ENCODE results near the gene STYX.
"Not testable (repeated sequence)": the region's sequence is repeated elsewhere in the genome, so short reads cannot be mapped to it uniquely, and the experiment has no call there.

STYX gene

GRCh38 chr14:52727509-52727908 is 2.5 kb upstream of the STYX start:
- not testable (repeated sequence) for DNase-seq (ENCODE audit: low read depth)

DNA sequence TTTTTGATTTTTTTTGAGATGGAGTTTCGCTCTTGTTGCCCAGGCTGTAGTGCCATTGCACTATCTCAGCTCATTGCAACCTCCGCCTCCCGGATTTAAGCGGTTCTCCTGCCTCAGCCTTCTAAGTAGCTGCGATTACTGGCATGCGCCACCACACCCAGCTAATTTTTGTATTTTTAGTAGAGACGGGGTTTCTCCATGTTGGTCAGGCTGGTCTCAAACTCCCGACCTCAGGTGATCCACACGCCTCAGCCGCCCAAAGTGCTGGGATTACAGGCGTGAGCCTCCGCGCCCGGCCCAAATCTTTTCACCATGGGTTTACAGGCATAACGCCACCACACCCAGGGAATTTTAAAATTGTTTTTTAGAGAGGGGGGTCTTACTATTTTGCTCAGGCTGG is 931 bp upstream of the STYX start:
- DNase-seq (ENCODE audit: low read depth), result not testable (repeated sequence)

GRCh38 chr14:52729585-52729924 is 411 bp upstream of the STYX start:
- DNase-seq (ENCODE audit: low read depth), result no peak

- no peak for DNase-seq (ENCODE audit: low read depth)
These were observed 744 bp downstream of the STYX start for GRCh38 chr14:52730709-52731111.

- no peak for DNase-seq (ENCODE audit: low read depth)
These were observed 3.9 kb downstream of the STYX start for GRCh38 chr14:52733824-52734223.

GRCh38 chr14:52735921-52736489 is 6.0 kb downstream of the STYX start:
- no peak for DNase-seq (ENCODE audit: low read depth)

DNA sequence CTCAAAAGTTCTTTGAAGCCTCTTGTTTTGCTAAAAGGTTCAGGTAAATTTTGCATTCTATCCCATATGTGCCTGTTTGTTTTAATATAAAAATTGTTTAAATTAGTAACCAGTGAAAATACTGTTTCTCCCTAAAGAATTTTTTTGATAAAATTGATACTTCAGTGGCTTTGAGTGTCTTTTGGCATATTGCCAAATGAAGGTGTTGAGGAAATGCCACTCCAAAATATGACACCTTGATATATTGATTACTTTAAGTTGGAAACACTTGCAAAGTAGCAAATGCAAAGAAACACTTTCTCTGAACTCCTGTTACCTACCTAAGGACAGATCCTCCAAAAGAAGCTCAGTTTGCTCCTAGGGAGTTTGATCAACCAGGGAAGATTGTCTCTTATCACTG is 8.4 kb downstream of the STYX start:
- no peak for DNase-seq (ENCODE audit: low read depth)

DNA sequence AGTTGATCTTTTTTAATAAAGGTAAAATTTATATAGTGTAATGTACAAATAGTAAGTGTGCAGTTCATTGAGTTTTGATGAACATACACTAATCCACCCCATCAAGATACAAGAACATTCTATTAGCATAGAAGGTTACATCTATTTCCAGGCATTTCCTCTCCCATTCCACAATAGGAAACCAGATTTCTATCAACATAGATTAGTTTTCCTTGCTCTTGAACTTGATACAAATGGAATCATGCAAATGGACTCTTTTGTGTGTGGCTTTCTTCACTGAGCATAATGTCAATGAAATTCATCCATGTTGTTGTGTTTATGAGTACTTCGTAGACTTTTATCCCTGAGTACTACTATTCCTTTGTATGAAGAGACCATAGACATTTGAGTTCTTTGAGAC is 10.8 kb downstream of the STYX start:
- DNase-seq (ENCODE audit: low read depth), result no peak

DNA sequence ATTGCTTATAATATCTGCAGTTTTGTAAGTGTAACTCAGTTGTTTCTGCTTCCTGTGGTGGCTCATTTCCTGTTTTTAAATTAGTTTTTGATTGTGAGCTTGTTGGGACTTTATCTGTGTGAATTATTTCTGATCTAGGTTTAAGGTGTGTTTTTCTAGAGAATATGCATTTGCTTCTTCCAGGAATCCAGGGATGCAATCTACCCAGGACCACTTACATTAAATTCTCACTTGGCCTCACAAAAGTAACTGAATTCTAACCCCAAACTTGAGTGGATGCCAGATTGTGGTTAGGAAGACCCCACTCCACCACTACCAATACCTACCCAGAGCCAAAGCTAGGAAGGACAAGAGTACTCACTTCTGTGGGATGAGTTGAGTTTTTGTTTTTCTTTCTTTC is 11.9 kb downstream of the STYX start:
- DNase-seq (ENCODE audit: low read depth), result no peak

GRCh38 chr14:52748647-52749292 is 18.8 kb downstream of the STYX start:
- no peak for DNase-seq (ENCODE audit: low read depth)

DNA sequence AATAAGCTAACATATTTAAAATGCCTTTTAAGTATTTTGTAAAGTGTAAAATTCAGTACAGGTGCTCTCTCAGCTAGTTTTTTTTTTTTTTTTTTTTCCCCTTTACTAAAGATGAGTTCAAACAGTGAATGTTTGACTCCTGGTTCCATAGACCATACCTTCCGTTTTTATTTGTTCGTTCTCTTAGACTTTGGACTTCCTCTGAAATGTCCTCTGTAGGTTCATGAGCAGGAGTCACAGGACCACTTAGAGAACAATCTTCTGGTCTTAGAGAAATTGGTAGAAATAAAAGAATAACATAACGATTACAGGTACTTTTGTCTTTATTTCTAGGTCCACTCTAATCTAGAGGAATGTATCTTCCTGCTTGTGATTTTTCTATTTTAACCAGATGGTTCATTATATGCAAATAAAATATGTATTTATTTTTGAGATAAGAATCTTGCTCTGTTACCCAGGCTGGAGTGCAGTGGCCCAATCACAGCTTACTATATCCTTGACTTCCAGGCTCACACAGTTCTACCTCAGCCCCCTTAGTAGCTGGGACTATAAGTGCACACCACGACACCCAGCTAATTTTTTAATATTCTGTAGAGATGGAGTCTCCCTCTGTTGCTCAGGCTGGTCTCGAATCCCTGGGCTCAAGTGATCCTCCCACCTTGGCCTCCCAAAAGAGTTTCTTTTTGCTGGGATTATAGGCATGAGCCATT is 25.8 kb downstream of the STYX start:
- DNase-seq (ENCODE audit: low read depth), result no peak

DNA sequence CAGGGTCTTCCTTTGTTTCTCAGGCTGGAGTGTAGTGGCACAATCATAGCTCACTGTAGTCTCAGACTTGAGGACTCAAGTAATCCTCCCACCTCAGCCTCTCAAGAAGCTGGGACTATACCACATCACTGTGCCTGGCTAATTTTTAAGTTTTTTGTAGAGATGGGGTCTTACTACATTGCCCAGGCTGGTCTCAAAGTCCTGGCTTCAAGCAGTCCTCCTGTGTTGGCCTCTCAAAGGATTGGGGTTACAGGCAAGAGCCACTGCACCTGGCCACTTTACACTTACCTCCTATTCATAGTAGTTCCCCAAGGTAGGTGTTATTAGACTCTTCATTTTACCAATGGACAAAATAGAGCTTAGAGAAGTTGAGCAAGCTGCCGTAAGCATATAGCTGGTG is 29.2 kb downstream of the STYX start:
- no peak for DNase-seq (ENCODE audit: low read depth)

DNA sequence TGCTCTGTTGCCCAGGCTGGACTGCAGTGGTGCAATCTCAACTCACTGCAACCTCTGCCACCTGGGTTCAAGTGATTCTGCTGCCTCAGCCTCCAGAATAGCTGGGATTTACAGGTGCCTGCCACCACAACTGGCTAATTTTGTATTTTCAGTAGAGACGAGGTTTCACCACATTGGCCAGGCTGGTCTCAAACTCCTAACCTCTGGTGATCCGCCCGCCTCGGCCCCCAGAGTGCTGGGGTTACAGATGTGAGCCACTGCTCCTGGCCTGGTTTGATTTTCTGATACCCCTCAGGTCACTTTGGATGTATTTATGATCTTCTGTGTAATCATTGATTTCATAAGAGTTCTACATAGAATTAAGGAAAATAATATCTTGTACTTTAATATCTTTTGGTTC is 33.0 kb downstream of the STYX start:
- DNase-seq (ENCODE audit: low read depth), result not testable (repeated sequence)

GRCh38 chr14:52767058-52767833 is 37.3 kb downstream of the STYX start:
- no peak for DNase-seq (ENCODE audit: low read depth)

DNA sequence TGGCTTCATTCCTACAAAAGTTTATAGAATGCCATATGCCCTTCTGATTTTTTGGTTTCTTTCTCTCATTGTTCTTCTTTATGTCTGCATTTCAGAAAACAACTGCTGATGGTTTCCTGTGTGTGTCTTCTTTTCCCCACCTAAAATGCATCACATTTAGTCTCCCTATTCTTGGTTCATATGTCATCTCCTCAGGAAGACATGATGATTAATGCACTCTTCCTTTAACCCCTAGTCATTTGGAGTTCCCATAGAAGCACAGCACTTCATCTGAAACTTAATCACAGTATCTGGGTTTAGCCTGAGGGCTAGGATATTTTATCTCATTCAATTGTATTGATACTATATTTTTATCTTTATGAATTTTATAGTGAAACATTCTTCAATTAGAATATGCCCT is 39.9 kb downstream of the STYX start:
- no peak for DNase-seq (ENCODE audit: low read depth)

GRCh38 chr14:52776816-52777215 is 46.9 kb downstream of the STYX start:
- no peak for DNase-seq (ENCODE audit: low read depth)

- no peak for DNase-seq (ENCODE audit: low read depth)
These were observed 48.7 kb downstream of the STYX start for GRCh38 chr14:52778702-52779101.

DNA sequence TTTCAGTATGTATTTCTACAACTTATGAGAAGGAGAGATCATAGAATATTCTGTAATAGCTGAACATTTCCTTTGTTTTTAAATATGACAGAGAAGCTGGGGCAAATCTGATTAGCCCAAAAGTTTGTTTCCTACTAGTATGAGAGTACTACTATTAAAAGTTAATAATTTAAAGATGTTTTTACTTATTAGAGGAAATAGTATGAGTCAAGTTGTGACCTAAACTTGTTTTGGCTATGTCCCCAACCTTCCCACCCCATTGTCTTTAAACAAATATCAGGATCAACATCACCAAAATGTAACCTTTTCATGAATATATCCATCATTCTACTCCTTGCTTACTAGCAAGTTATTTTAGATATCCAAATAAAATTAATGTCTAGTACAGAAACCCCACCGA is 50.9 kb downstream of the STYX start:
- no peak for DNase-seq (ENCODE audit: low read depth)

DNA sequence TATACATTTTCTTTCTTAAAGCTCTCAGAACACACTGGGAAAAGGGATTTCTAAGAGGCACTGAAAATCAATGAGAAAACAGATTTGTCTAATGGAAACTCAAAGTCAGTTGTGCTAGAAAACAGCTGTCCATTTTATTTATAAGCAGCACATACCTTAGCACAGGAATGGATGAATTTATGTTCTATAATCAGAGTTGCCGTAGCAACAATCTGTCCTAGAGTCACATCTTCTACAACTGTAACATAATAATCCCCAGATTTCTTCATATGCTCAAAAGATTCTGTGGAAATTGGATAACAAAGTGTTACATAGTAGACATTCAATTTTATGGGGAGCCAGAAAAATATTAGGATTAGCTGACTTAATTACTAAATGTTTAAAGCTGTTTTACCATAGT is 51.7 kb downstream of the STYX start:
- DNase-seq (ENCODE audit: low read depth), result no peak

DNA sequence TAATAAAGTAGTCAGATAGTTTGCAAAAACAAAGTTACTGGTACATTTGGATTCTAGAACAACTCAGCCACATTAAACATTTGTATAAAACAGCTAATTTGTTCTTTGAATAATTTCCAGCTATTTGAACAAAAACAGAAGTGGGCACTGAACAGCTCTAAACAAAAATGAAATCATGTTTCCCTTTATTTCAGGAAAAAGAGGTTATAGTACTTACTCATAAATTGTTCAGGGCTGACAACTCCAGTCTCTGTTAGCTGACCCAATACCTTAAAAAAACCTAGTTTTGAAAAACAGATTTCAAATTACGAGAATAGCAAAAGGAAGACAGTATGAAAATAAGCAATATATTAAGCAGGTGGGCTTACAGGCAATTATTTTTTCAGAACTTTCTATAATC is 53.2 kb downstream of the STYX start:
- no peak for DNase-seq (ENCODE audit: low read depth)

GRCh38 chr14:52786887-52787286 is 56.9 kb downstream of the STYX start:
- no peak for DNase-seq (ENCODE audit: low read depth)

DNA sequence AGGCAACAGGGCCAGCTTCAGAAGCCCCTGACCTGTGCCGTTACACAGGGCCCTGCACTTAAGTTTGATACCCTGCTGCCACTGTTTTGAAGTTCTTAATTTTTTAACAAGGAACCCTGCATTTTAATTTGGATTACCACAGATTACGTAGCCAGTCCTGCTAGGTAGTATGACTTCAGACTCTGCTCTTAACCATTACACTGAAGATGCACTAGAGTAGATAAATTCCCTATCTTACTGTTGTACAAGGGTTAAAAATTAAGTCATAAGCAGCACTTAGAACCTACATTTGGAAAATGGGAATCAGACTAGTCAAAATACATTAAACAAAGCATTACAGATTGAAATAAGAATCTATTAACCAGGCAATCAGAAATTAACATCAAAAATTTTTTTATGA is 59.2 kb downstream of the STYX start:
- no peak for DNase-seq (ENCODE audit: low read depth)

Measured in activated T-cell treated with anti-CD3 and anti-CD28 coated beads for 48 hours (primary cell).